Ovary (tissue), 3 donors: ENCODE measurements around the gene HADHB.

Experiments
- POLR2A ChIP-seq: fragments of 450-650 bp; IDR thresholded peaks from one replicate; pipeline ENCODE4 v1.6.1; 2017; ENCODE audit warnings: antibody characterized with exemption, mild to moderate bottlenecking, moderate library complexity
- TF ChIP-seq, protein P1 (sequence below), 3 donors: fragments of 450-650 bp in 2 of 3; fragments of 200-600 bp in 1 of 3; IDR thresholded peaks; one replicate each; pipeline versions ENCODE4 v1.5.1 to v1.8.0; 2016 to 2022; ENCODE audit warnings: antibody characterized with exemption in 3 of 3, mild to moderate bottlenecking in 1 of 3
- donor health status: DM: no; HTN: no; CAD: no.

DNA sequence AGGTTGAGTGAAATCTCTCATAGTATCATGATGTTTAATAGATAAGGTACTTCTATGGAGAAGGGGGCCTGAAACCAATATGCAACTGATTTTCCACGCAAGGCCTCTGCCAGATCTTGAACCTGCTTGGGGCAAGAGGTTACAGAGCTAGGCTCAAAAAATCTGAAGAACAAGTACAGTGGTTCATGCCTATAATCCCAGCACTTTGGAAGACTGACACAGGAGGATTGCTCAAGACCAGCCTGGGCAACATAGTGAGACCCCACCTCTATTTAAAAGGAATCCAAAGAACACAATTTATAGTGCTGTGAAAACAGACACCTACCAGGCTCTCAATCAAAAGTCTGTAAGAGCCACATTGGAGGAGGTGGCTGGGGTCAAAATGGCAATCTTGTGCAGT is 28.9 kb upstream of the HADHB start:
- TF ChIP-seq, protein P1, sequence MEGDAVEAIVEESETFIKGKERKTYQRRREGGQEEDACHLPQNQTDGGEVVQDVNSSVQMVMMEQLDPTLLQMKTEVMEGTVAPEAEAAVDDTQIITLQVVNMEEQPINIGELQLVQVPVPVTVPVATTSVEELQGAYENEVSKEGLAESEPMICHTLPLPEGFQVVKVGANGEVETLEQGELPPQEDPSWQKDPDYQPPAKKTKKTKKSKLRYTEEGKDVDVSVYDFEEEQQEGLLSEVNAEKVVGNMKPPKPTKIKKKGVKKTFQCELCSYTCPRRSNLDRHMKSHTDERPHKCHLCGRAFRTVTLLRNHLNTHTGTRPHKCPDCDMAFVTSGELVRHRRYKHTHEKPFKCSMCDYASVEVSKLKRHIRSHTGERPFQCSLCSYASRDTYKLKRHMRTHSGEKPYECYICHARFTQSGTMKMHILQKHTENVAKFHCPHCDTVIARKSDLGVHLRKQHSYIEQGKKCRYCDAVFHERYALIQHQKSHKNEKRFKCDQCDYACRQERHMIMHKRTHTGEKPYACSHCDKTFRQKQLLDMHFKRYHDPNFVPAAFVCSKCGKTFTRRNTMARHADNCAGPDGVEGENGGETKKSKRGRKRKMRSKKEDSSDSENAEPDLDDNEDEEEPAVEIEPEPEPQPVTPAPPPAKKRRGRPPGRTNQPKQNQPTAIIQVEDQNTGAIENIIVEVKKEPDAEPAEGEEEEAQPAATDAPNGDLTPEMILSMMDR (IDR thresholded peaks at IDR 0.05), result no peak
- TF ChIP-seq POLR2A, result no peak
